HepG2 (cell line): ENCODE data around the gene MTRF1. TPM values are rescaled to one million over a fixed set of nuclear protein-coding genes. Genes with fewer than 3 reads are reported as not detected.

Experiments
- BHLHE40 ChIP-seq: IDR thresholded peaks from 2 replicates; pipeline ENCODE4 v1.6.1; 2011; ENCODE audit warnings: low read length, improper control_type of control experiment
- ERF ChIP-seq: IDR thresholded peaks from 2 replicates; pipeline ENCODE4 v1.6.1; 2018; ENCODE audit warnings: missing biosample characterization, missing genetic modification reagents
- GFI1 ChIP-seq: sonication (generic); formaldehyde crosslinking; IDR thresholded peaks from 2 replicates; pipeline ENCODE4 v1.5.0; 2020; ENCODE audit warnings: missing genetic modification reagents, mild to moderate bottlenecking, borderline replicate concordance
- HOXA9 ChIP-seq: sonication (generic); formaldehyde crosslinking; IDR thresholded peaks from 2 replicates; pipeline ENCODE4 v1.8.1; 2022; ENCODE audit warnings: missing genetic modification reagents, mild to moderate bottlenecking, moderate library complexity, borderline replicate concordance
- ISL2 ChIP-seq: sonication (generic); formaldehyde crosslinking; IDR thresholded peaks from 2 replicates; pipeline ENCODE4 v1.5.0; 2020; ENCODE audit warnings: missing genetic modification reagents
- PITX1 ChIP-seq: sonication (generic); formaldehyde crosslinking; IDR thresholded peaks from 2 replicates; pipeline ENCODE4 v1.5.1; 2020; ENCODE audit warnings: mild to moderate bottlenecking, missing genetic modification reagents
- RFXAP ChIP-seq: sonication (generic); formaldehyde crosslinking; IDR thresholded peaks from 2 replicates; pipeline ENCODE4 v1.4.0; 2020; ENCODE audit warnings: missing genetic modification reagents, borderline replicate concordance
- SRY ChIP-seq: sonication (generic); formaldehyde crosslinking; IDR thresholded peaks from 2 replicates; pipeline ENCODE4 v1.8.0; 2022; ENCODE audit warnings: mild to moderate bottlenecking, missing genetic modification reagents
- THAP11 ChIP-seq: IDR thresholded peaks from 2 replicates; pipeline ENCODE4 v1.6.1; 2016; ENCODE audit warnings: missing biosample characterization, missing genetic modification reagents
- ZBTB20 ChIP-seq: sonication (generic); formaldehyde crosslinking; IDR thresholded peaks from 2 replicates; pipeline ENCODE4 v1.8.1; 2023; ENCODE audit warnings: missing genetic modification reagents, low read depth, mild to moderate bottlenecking, borderline replicate concordance
- ZNF10 ChIP-seq: sonication (generic); formaldehyde crosslinking; IDR thresholded peaks from 2 replicates; pipeline ENCODE4 v1.4.0; 2020; ENCODE audit warnings: mild to moderate bottlenecking, low read depth, missing genetic modification reagents, borderline replicate concordance
- ZNF207 ChIP-seq: fragments of 450-650 bp; IDR thresholded peaks from 2 replicates; pipeline ENCODE4 v1.6.1; 2016; ENCODE audit warnings: antibody characterized with exemption, borderline replicate concordance
- ZNF333 ChIP-seq: sonication (generic); formaldehyde crosslinking; IDR thresholded peaks from 2 replicates; pipeline ENCODE4 v1.4.0; 2020; ENCODE audit warnings: mild to moderate bottlenecking, missing genetic modification reagents, borderline replicate concordance
- ZNF512B ChIP-seq: sonication (generic); formaldehyde crosslinking; IDR thresholded peaks from 2 replicates; pipeline ENCODE4 v1.5.1; 2020; ENCODE audit warnings: missing genetic modification reagents, mild to moderate bottlenecking, borderline replicate concordance
- ZNF709 ChIP-seq: sonication (generic); formaldehyde crosslinking; IDR thresholded peaks from 2 replicates; pipeline ENCODE4 v1.5.0; 2020; ENCODE audit warnings: mild to moderate bottlenecking, missing genetic modification reagents
- ZNF749 ChIP-seq: sonication (generic); formaldehyde crosslinking; IDR thresholded peaks from 2 replicates; pipeline ENCODE4 v1.8.0; 2022; ENCODE audit warnings: mild to moderate bottlenecking, missing genetic modification reagents, moderate library complexity, borderline replicate concordance
- ZNF788 ChIP-seq: sonication (generic); formaldehyde crosslinking; IDR thresholded peaks from 2 replicates; pipeline ENCODE4 v1.5.0; 2020; ENCODE audit warnings: mild to moderate bottlenecking, missing genetic modification reagents, borderline replicate concordance
- ZSCAN30 ChIP-seq: sonication (generic); formaldehyde crosslinking; IDR thresholded peaks from 2 replicates; pipeline ENCODE4 v1.5.0; 2020; ENCODE audit warnings: mild to moderate bottlenecking, missing genetic modification reagents
- polyA plus RNA-seq, 8 experiments: library from polyadenylated mRNA; depleted of rRNA in 3 of 8; stranded (reverse) in 7 of 8; unstranded in 1 of 8; fragments of >200 nt; fragmentation: Illumina TruSeq in 4 of 8; extraction: Trizol in 4 of 8; gene quantifications; 2 replicates each; pipeline versions ENCODE4 v1.2.1 to v1.2.3, GENCODE V29; 2011 to 2016; ENCODE audit warnings: low read depth in 4 of 8, missing spikeins in 1 of 8, mixed read lengths in 1 of 8; ENCODE audit not compliant: insufficient read depth in 1 of 8
- total RNA-seq, 5 experiments: library from RNA; depleted of rRNA; stranded (reverse); fragments of >200 nt; fragmentation: Illumina TruSeq; extraction: Trizol; gene quantifications; 2 replicates each; pipeline ENCODE4 v1.2.3, GENCODE V29; 2016; ENCODE audit warnings: low read depth in 1 of 5
- TF ChIP-seq, protein P1 (sequence below), 2 experiments: sonication (generic) in 1 of 2; formaldehyde crosslinking in 1 of 2; IDR thresholded peaks; 2 replicates each; pipeline versions ENCODE4 v1.4.0 to v1.6.1; 2018 to 2020; ENCODE audit warnings: missing genetic modification reagents in 2 of 2, borderline replicate concordance in 1 of 2, low read depth in 1 of 2, mild to moderate bottlenecking in 1 of 2, missing biosample characterization in 1 of 2
- TF ChIP-seq, protein P2 (sequence below): sonication (generic); formaldehyde crosslinking; IDR thresholded peaks from 2 replicates; pipeline ENCODE4 v1.9.0; 2022; ENCODE audit warnings: low read depth, missing genetic modification reagents
- TF ChIP-seq, protein P3 (sequence below), 2 experiments: sonication (generic) in 1 of 2; formaldehyde crosslinking in 1 of 2; IDR thresholded peaks; 2 replicates each; pipeline versions ENCODE4 v1.5.1 to v1.6.1; 2011 to 2020; ENCODE audit warnings: borderline replicate concordance in 1 of 2, low read depth in 1 of 2, low read length in 1 of 2, mild to moderate bottlenecking in 1 of 2, missing genetic modification reagents in 1 of 2, moderate library complexity in 1 of 2

MTRF1 gene
- total and polyA plus RNA-seq, 2 of the 13 experiments (the other 11 are each of a cell fraction or from before 2014, with no cell fraction given), result 21.6 to 27.2 TPM

- TF ChIP-seq BHLHE40 (peak; percentile 73), HOXA9 (CRISPR knock-in tag) (no peak), THAP11 (peak; percentile 61; the same call in 1 of the 2 replicates), ZNF333 (CRISPR knock-in tag) (no peak), SRY (CRISPR knock-in tag) (no peak; the same call in 1 of the 2 replicates), RFXAP (CRISPR knock-in tag) (peak; percentile 82; the same call in 1 of the 2 replicates), ZNF788 (CRISPR knock-in tag) (no peak), ZBTB20 (CRISPR knock-in tag) (no peak), ZNF10 (CRISPR knock-in tag) (no peak), ISL2 (CRISPR knock-in tag) (peak; percentile 82), ZNF749 (CRISPR knock-in tag) (no peak), GFI1 (CRISPR knock-in tag) (peak; percentile 100), ZNF709 (CRISPR knock-in tag) (0 out of 2 replicates have a peak, but pooled peaks have one; percentile 25), ZNF207 (no peak), ERF (peak; percentile 57), ZNF512B (peak; percentile 59; the same call in 1 of the 2 replicates), PITX1 (CRISPR knock-in tag) (peak; percentile 91), ZSCAN30 (CRISPR knock-in tag) (no peak)
- TF ChIP-seq, protein P1, sequence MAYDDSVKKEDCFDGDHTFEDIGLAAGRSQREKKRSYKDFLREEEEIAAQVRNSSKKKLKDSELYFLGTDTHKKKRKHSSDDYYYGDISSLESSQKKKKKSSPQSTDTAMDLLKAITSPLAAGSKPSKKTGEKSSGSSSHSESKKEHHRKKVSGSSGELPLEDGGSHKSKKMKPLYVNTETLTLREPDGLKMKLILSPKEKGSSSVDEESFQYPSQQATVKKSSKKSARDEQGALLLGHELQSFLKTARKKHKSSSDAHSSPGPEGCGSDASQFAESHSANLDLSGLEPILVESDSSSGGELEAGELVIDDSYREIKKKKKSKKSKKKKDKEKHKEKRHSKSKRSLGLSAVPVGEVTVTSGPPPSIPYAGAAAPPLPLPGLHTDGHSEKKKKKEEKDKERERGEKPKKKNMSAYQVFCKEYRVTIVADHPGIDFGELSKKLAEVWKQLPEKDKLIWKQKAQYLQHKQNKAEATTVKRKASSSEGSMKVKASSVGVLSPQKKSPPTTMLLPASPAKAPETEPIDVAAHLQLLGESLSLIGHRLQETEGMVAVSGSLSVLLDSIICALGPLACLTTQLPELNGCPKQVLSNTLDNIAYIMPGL (CRISPR knock-in tag; IDR thresholded peaks at IDR 0.05; ENCODE audit: borderline replicate concordance in 1 of 2, low read depth in 1 of 2), result no peak
- TF ChIP-seq, protein P2, sequence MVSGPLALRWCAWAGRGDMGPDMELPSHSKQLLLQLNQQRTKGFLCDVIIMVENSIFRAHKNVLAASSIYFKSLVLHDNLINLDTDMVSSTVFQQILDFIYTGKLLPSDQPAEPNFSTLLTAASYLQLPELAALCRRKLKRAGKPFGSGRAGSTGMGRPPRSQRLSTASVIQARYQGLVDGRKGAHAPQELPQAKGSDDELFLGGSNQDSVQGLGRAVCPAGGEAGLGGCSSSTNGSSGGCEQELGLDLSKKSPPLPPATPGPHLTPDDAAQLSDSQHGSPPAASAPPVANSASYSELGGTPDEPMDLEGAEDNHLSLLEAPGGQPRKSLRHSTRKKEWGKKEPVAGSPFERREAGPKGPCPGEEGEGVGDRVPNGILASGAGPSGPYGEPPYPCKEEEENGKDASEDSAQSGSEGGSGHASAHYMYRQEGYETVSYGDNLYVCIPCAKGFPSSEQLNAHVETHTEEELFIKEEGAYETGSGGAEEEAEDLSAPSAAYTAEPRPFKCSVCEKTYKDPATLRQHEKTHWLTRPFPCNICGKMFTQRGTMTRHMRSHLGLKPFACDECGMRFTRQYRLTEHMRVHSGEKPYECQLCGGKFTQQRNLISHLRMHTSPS (CRISPR knock-in tag), result no peak
- TF ChIP-seq, protein P3, sequence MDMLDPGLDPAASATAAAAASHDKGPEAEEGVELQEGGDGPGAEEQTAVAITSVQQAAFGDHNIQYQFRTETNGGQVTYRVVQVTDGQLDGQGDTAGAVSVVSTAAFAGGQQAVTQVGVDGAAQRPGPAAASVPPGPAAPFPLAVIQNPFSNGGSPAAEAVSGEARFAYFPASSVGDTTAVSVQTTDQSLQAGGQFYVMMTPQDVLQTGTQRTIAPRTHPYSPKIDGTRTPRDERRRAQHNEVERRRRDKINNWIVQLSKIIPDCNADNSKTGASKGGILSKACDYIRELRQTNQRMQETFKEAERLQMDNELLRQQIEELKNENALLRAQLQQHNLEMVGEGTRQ (IDR thresholded peaks at IDR 0.05; ENCODE audit: low read depth, low read length), result no peak
- TF ChIP-seq, protein P3 (CRISPR knock-in tag; IDR thresholded peaks at IDR 0.05; ENCODE audit: borderline replicate concordance), result no peak
Measured at GRCh38 chr13:41289463-41289881, 26.1 kb upstream of the MTRF1 start (continued).
